ENCODE measurements around the gene UBE2E1.

- TF ChIP-seq POLR2AphosphoS5 (IDR thresholded peaks at IDR 0.05; ENCODE audit: low read depth) (no peak), EZH2phosphoT487 (IDR thresholded peaks at IDR 0.05; ENCODE audit: unreplicated experiment) (no peak), CTCF (conservative IDR thresholded peaks at IDR 0.05; ENCODE audit: low read depth in 2 of 2) (peak; percentile 28 to 64; a peak in 3 of 4 replicates), EZH2 (IDR thresholded peaks at IDR 0.05; ENCODE audit: low read depth, unreplicated experiment) (no peak)
These were observed 121.0 kb downstream of the UBE2E1 start for GRCh38 chr3:23926736-23927135.

Data from GM23338 (cell line).